ENCODE measurements around the gene HSPB9. TPM values are rescaled to one million over a fixed set of nuclear protein-coding genes. Genes with fewer than 3 reads are reported as not detected.

The HSPB9 gene
- total RNA-seq, 2 donors from 2014 or later = not detected

DNA sequence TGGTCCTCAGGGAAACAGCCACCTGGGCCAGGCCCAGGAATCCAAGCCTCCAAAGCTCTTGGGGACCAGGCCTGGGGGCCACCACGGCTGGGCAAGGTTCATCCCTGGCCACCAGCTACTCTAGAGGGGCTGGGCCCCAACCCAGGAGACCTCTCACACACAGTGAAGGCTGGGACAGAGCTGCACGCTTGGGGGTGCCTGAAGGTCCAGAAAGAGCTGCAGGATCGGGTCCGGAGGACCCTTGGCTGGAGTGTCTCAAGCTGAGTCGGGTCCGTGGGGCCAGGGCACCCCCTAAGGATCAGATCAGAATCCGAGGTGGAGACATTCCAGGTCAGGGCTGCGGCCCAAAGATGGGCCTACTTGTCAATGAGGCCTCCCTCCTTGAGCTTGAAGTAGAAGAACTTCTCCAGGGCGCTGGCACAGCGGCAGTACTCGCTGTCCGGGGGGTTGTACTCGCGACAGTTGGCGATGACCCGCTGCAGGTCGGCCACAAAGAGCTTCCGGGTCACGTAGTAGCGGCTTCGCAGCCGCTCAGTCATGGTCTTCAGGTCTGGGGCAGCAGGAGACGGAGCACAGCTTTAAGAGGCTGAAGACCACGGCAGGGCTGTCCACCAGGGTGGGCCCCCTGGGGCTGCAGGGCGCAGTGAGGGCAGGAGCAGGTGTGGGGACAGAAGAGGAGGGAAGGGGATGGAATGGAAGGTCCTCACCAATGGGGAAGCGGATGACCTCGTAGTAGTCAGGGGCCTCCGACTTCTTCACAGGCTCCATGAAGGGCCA lies 9.1 kb upstream of the HSPB9 start:
- intact Hi-C loops (cut with DNase I) = loop anchor here (2.0 kb wide), 1 partner anchor 149 kb away; no protein-coding TSS in a partner anchor
- H3K27me3 ChIP-seq = no peaks in the 10 kb centered on the region
- H3K4me3 ChIP-seq = no peak overlapping the region
- peaks cover 15% of the 10 kb centered on the region for H3K4me1 ChIP-seq
- no peak for DNase-seq
- H3K9me3 ChIP-seq = no peaks in the 10 kb centered on the region
- H3K36me3 ChIP-seq = no peaks in the 10 kb centered on the region
- peak overlapping the region; percentile 91 for H3K27ac ChIP-seq
- H3K9ac ChIP-seq (ENCODE audit: low read depth in 2 of 2, low read length in 2 of 2) = peak overlapping the region; percentile 48 to 91
- TF ChIP-seq, protein P1, sequence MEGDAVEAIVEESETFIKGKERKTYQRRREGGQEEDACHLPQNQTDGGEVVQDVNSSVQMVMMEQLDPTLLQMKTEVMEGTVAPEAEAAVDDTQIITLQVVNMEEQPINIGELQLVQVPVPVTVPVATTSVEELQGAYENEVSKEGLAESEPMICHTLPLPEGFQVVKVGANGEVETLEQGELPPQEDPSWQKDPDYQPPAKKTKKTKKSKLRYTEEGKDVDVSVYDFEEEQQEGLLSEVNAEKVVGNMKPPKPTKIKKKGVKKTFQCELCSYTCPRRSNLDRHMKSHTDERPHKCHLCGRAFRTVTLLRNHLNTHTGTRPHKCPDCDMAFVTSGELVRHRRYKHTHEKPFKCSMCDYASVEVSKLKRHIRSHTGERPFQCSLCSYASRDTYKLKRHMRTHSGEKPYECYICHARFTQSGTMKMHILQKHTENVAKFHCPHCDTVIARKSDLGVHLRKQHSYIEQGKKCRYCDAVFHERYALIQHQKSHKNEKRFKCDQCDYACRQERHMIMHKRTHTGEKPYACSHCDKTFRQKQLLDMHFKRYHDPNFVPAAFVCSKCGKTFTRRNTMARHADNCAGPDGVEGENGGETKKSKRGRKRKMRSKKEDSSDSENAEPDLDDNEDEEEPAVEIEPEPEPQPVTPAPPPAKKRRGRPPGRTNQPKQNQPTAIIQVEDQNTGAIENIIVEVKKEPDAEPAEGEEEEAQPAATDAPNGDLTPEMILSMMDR (IDR thresholded peaks at IDR 0.05) = no peak

DNA sequence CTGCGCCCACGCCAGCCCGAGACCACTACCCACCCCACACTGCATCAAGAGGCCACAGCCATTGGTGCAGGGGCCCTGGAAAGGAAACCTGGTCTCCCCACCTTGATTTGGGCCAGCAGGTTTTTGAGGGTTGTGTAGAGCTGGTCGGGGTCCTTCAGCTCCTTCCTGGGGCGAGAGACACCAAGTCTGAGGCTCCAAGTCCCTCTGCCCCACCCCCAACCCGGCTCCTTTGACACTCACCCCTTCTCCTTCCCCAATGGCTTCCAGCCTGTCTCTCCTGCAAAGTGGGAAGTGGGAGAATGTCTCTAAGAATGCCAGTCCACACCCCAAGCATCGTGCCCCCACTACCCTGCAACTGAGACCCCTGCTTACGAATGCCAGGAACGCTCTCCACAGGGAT lies 8.5 kb upstream of the HSPB9 start:
- no peak overlapping the region for H3K27ac ChIP-seq
- H3K4me1 ChIP-seq = peaks cover 15% of the 10 kb centered on the region
- no peak overlapping the region for H3K9ac ChIP-seq (ENCODE audit: low read depth in 2 of 2, low read length in 2 of 2)
- H3K4me3 ChIP-seq = no peak overlapping the region
- H3K36me3 ChIP-seq = no peaks in the 10 kb centered on the region
- TF ChIP-seq, protein P1 (IDR thresholded peaks at IDR 0.05) = no peak
- intact Hi-C loops (cut with DNase I) = loop anchor here (2.0 kb wide), 1 partner anchor 149 kb away; no protein-coding TSS in a partner anchor
- no peak for DNase-seq
- no peaks in the 10 kb centered on the region for H3K27me3 ChIP-seq
- H3K9me3 ChIP-seq = no peaks in the 10 kb centered on the region

DNA sequence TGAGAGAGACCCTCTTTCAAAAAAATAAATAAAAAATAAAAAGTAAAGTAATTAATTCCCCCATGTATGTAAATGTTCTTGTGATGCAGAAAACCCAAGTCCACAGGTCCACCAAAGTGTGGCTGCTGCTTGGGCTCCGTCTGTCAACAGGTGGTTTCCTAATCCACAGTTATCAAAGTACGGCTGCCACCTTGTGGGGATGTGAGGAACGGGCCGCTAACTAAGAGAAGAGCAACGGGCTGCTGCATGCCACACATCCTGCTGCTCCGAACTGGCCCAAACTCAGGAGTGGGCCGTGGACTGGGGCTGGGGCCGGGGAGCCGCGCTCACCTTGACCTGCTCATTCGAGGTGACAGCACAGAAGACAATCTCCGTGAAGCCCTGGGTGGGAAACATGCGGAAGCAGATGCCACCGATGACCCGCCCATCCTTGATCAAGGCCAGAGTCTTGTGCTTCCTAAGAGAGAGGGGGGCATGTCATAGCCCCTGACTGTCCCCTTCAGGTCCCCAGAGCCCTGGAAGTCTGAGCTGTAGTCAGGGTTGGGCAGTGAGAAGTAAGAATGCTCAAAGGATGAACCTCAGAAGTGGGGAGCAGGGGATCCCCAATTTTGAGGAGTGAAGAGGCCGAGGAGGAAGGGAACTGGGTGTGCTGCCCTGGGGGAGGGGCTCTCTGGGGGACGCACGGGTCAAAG lies 5.8 kb upstream of the HSPB9 start:
- H3K4me3 ChIP-seq = no peak overlapping the region
- peaks cover 13% of the 10 kb centered on the region for H3K4me1 ChIP-seq
- H3K9me3 ChIP-seq = no peaks in the 10 kb centered on the region
- no peak overlapping the region for H3K27ac ChIP-seq
- no peak overlapping the region for H3K9ac ChIP-seq (ENCODE audit: low read depth in 2 of 2, low read length in 2 of 2)
- TF ChIP-seq, protein P1 (IDR thresholded peaks at IDR 0.05) = peak; percentile 86
- peak; percentile 89 for DNase-seq
- H3K36me3 ChIP-seq = no peaks in the 10 kb centered on the region
- no peaks in the 10 kb centered on the region for H3K27me3 ChIP-seq
- intact Hi-C loops (cut with DNase I) = loop anchor here (5.0 kb wide), 2 partner anchors 50 to 90 kb away; no protein-coding TSS in a partner anchor

DNA sequence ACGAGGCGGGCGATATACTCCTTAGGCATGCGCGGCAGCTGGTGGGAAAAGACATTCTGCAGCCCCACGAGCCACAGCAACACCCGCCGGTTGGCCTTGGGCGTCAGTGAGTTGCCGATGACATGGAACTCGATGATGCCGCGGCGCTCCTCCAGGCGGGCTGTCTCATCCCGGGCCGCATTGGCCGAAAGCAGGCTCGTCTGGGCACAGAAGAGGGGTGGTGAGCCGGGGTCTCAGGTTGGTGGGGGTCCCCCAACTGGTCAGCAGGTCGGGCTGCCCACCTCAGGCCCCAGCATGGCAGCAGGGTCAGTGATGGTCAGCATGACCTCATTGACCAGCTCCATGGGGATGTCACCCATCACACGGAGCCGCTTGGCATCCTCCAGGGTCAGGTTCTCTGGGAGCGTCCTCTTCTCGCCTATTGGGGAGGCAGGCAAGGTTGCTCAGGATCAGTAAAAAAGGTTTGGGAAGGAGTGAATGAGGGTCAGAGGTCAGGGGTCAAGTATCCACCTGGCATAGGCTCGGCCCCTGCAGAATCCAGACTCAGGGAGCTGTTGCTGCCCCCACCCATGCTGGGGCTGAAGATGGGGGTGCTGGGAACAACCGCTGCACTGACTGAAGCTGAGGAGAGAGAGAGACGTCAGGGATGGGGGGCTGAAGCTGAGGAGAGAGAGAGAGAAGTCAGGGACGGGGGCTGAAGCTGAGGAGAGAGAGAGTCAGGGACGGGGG lies 5.0 kb upstream of the HSPB9 start:
- Histone ChIP-seq H3K9me3 (no peaks in the 10 kb centered on the region), H3K27me3 (no peaks in the 10 kb centered on the region), H3K27ac (no peak overlapping the region), H3K9ac (ENCODE audit: low read depth in 2 of 2, low read length in 2 of 2) (no peak overlapping the region), H3K4me3 (no peak overlapping the region), H3K36me3 (no peaks in the 10 kb centered on the region), H3K4me1 (peaks cover 15% of the 10 kb centered on the region)
- no peak for DNase-seq
- TF ChIP-seq, protein P1 (IDR thresholded peaks at IDR 0.05) = no peak
- intact Hi-C loops (cut with DNase I) = loop anchor here (5.0 kb wide), 2 partner anchors 50 to 90 kb away; no protein-coding TSS in a partner anchor

DNA sequence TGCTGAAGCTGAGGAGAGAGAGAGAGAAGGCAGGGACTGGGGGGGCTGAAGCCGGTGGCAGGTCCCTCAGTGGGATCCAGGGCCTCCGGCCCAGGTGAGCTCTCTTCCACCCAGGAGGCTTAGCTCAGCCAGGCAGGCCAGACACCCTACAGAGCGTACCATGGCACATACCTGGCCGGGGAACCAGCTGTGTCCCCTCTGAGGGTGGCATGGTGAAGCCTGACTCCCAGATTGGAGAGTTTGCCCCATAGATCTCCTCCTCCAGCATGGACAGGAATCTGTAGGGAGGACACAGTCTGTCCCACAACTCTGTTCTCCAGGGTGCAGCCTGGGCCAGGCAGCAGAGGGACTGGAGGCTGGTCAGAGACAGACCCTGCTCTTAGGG lies 4.5 kb upstream of the HSPB9 start:
- TF ChIP-seq, protein P1 (IDR thresholded peaks at IDR 0.05) = no peak

More for the DNA sequence above, 4.5 kb upstream of the HSPB9 start:
- Histone ChIP-seq H3K4me3 (no peak overlapping the region), H3K36me3 (no peaks in the 10 kb centered on the region), H3K9ac (ENCODE audit: low read depth in 2 of 2, low read length in 2 of 2) (no peak overlapping the region), H3K27ac (no peak overlapping the region), H3K4me1 (peaks cover 15% of the 10 kb centered on the region), H3K27me3 (no peaks in the 10 kb centered on the region), H3K9me3 (no peaks in the 10 kb centered on the region)
- intact Hi-C loops (cut with DNase I) = loop anchor here (5.0 kb wide), 2 partner anchors 51 to 91 kb away; no protein-coding TSS in a partner anchor
- no peak for DNase-seq

All from colonic mucosa (tissue), 4 donors.